Ectodermal cell (in vitro differentiated cells): ENCODE measurements around the gene CROCC2.

Experiments
- H3K27ac ChIP-seq: 2 replicates; pipeline ENCODE4 v1.7.0; 2013; ENCODE audit warnings: mild to moderate bottlenecking, low read depth, low read length; ENCODE audit not compliant: insufficient read depth, poor library complexity, severe bottlenecking
- H3K27me3 ChIP-seq: 2 replicates; pipeline ENCODE4 v1.7.0; 2013; ENCODE audit warnings: mild to moderate bottlenecking, low read length; ENCODE audit not compliant: insufficient read depth, control insufficient read depth, poor library complexity, severe bottlenecking
- H3K36me3 ChIP-seq: one replicate; pipeline ENCODE4 v1.7.0; 2013; ENCODE audit warnings: low read length; ENCODE audit not compliant: control insufficient read depth, insufficient read depth
- H3K4me1 ChIP-seq: one replicate; pipeline ENCODE4 v1.7.0; 2013; ENCODE audit warnings: low read length; ENCODE audit not compliant: control insufficient read depth, insufficient read depth
- H3K4me3 ChIP-seq: 2 replicates; pipeline ENCODE4 v1.7.0; 2013; ENCODE audit warnings: low read depth, low read length, control low read depth; ENCODE audit not compliant: insufficient read depth
- H3K9me3 ChIP-seq: 2 replicates; pipeline ENCODE4 v1.7.0; 2013; ENCODE audit warnings: mild to moderate bottlenecking, low read length, moderate library complexity; ENCODE audit not compliant: control insufficient read depth
- WGBS, 2 experiments: methylation state at CpG; one replicate each; pipeline ENCODE4 v1.1.7; 2013; ENCODE audit warnings: missing lambda C conversion rate in 2 of 2; 5-methylcytosine and 5-hydroxymethylcytosine counted together

The CROCC2 gene

GRCh38 chr2:240893363-240893844, 12.7 kb upstream of the CROCC2 start:
- Histone ChIP-seq H3K9me3 (no peaks in the 10 kb centered on the region), H3K36me3 (no peaks in the 10 kb centered on the region), H3K27ac (no peak overlapping the region), H3K4me1 (no peaks in the 10 kb centered on the region), H3K27me3 (no peaks in the 10 kb centered on the region), H3K4me3 (no peak overlapping the region)
- WGBS, 2 experiments: 74 to 81% methylated on average over 17 of the region's 17 CpGs

GRCh38 chr2:240894006-240894405, 12.1 kb upstream of the CROCC2 start:
- Histone ChIP-seq H3K27ac (no peak overlapping the region), H3K36me3 (no peaks in the 10 kb centered on the region), H3K4me3 (no peak overlapping the region), H3K4me1 (no peaks in the 10 kb centered on the region), H3K27me3 (no peaks in the 10 kb centered on the region), H3K9me3 (no peaks in the 10 kb centered on the region)
- WGBS, 2 experiments: 91 to 93% methylated on average over 9 of the region's 9 CpGs

- Histone ChIP-seq H3K27ac (no peak overlapping the region), H3K4me1 (no peaks in the 10 kb centered on the region), H3K27me3 (no peaks in the 10 kb centered on the region), H3K4me3 (no peak overlapping the region), H3K36me3 (no peaks in the 10 kb centered on the region), H3K9me3 (no peaks in the 10 kb centered on the region)
- WGBS, 2 experiments: 94 to 95% methylated on average over 28 of the region's 28 CpGs
Observed at GRCh38 chr2:240894836-240895558, 11.1 kb upstream of the CROCC2 start.

DNA sequence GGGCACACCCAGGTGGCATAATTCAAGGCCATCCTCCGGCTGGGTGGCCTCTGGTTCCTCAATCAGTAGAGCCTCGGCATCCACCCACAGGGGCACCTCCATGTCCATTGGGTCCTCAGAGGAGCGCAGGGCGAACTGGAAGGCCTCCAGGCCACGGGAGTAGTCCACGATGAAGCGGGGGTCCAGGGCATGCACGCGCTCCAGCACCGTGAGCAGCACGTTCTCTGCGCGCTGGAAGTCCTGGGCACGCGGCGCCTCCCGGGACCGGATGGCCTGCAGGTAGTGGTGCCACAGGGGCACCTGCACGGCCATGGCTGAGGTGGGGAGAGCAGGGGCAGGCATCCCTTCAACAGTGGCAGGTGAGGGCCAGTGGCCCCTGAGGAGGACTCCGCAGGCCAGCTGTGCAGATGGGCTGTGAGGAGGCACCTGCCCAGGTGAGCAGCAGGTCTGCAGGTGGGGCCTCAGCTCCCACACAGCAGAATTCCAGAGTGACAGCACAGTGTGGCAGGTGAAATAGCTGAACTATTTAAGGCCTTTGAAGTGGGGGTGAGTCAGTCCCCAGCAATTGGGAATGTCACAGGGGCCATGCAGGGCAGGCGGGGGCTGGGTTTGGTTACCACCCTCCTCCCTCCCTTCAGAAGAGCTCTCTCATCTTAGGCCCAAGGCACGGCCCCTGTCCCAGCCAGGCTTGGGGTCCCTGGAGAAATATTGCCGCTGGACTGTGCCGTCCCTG, 10.3 kb upstream of the CROCC2 start, which contains the start of gene MAB21L4:
MAB21L4 (minus strand) TSS at position 501 of the 733 bp plus-strand sequence; CDS start at position 342, 159 bp downstream.
- WGBS, 2 experiments: 92% methylated on average over 24 of the region's 24 CpGs
- no peaks in the 10 kb centered on the region for H3K9me3 ChIP-seq
- H3K27ac ChIP-seq: no peak within 1 kb of the TSS
- H3K36me3 ChIP-seq: no peaks in the 10 kb centered on the region
- no peak within 1 kb of the TSS for H3K4me3 ChIP-seq
- no peaks in the 10 kb centered on the region for H3K4me1 ChIP-seq
- no peaks in the 10 kb centered on the region for H3K27me3 ChIP-seq

DNA sequence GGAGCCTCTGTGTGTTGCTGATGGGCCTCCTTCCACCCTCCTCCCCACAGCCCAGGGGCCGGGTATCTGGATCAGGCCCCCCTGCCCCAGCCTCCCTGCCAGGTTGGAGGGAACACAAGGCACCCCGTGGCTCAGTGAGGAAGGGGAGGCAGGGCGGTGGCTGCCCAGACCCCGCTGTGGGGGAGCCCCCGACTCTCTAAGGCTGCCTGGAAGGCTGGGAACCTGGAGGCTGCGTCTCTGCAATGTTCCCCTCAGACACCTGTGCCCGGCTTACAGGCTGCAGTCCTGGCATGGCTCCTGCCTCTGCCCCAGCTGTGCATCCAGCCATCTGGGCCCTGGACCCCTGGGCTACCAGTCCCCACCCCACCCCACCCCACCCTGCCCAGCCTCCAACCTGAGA, 9.7 kb upstream of the CROCC2 start:
- 77 to 79% methylated on average over 7 of the region's 7 CpGs for WGBS, 2 experiments
- Histone ChIP-seq H3K27me3 (no peaks in the 10 kb centered on the region), H3K9me3 (no peaks in the 10 kb centered on the region), H3K4me1 (no peaks in the 10 kb centered on the region), H3K4me3 (no peak overlapping the region), H3K27ac (no peak overlapping the region), H3K36me3 (no peaks in the 10 kb centered on the region)

DNA sequence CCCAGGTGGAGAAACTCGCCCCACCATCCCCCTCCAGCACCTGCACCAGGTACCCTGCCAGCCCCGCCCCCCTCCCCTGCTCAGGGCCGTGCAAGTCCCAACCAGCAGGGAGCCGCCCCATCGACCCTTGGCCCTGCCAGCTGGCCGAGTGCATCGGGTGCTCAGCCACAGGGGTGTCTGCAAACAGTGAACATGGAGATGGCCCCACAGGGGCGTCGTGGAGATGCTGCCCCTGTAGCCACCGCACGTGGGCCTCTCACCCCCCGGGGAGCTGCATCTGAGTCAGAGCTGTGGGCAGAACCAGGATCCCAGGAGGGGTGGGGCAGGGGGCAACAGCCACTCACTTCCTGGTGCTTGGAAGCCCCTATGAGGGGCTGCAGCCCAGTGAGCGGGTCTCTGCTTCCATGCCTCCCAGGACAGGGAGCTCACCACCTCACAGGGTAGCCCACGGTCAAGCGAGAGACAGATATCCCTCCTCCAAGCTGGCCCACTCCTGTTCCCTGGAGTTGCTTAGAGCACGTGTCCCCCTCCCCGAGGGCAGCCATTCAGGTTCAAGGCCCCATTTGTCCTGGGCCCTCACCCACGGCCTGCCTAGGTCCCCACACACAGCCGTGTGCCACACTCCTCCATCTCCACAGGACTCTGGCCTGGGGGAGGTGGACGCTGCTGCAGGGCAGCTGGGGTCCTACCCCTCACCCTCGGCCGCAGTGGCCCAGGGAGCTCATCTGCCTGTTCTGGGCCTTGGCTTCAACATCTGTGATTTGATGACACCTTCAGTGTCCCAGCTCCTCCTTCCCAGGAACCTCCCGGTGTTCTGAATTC, 9.1 kb upstream of the CROCC2 start:
- Histone ChIP-seq H3K9me3 (no peaks in the 10 kb centered on the region), H3K27ac (no peak overlapping the region), H3K4me1 (no peaks in the 10 kb centered on the region), H3K4me3 (no peak overlapping the region), H3K36me3 (no peaks in the 10 kb centered on the region), H3K27me3 (no peaks in the 10 kb centered on the region)
- 85 to 86% methylated on average over 23 of the region's 23 CpGs for WGBS, 2 experiments

GRCh38 chr2:240898108-240898730, 7.9 kb upstream of the CROCC2 start:
- Histone ChIP-seq H3K4me3 (no peak overlapping the region), H3K27ac (no peak overlapping the region), H3K9me3 (no peaks in the 10 kb centered on the region), H3K27me3 (no peaks in the 10 kb centered on the region), H3K4me1 (no peaks in the 10 kb centered on the region), H3K36me3 (no peaks in the 10 kb centered on the region)
- 93 to 94% methylated on average over 17 of the region's 17 CpGs for WGBS, 2 experiments

DNA sequence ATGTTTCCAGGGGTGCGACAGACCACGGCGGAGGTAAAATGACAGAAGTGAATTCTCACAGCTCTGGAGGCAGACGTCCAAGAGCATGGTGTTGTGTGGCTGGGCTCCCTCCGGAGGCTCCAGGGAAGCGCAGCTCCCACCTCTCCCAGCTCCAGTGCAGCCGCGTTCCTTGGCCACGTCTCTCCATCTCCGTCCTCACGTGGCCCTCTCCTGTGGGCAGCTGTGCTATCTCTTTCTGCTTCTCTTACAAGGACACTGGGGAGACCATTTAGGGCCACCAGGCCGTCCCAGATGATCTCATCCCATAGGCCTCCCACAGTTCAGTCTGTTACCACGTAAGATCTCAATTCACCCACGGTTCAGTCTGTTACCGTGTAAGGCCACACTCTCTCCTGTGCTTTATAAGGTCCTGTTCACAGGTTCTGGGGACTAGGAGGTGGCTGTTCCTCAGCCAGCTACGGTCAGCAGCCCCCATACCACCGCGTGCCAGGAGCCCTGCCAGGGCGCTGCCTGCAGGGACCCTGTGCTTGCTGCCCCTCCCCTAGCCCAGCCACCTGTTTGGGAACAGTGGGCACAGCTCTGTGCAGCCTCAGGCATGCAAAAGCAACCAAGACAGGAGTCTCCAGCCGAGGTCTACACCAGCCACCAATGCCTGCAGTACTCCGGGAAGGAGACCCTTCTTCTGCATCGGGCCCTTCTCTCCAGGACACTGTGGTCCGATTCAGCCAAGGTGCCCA, 7.2 kb upstream of the CROCC2 start:
- 90 to 92% methylated on average over 23 of the region's 23 CpGs for WGBS, 2 experiments
- Histone ChIP-seq H3K9me3 (no peaks in the 10 kb centered on the region), H3K27me3 (no peaks in the 10 kb centered on the region), H3K4me1 (no peaks in the 10 kb centered on the region), H3K36me3 (no peaks in the 10 kb centered on the region), H3K4me3 (no peak overlapping the region), H3K27ac (no peak overlapping the region)

- Histone ChIP-seq H3K27ac (no peak overlapping the region), H3K27me3 (no peaks in the 10 kb centered on the region), H3K36me3 (no peaks in the 10 kb centered on the region), H3K4me1 (no peaks in the 10 kb centered on the region), H3K4me3 (no peak overlapping the region), H3K9me3 (no peaks in the 10 kb centered on the region)
- 91 to 92% methylated on average over 19 of the region's 19 CpGs for WGBS, 2 experiments
Observed at GRCh38 chr2:240899468-240899865, 6.7 kb upstream of the CROCC2 start.
